ENCODE data around the gene ANKRD39. TPM values are rescaled to one million over a fixed set of nuclear protein-coding genes. Genes with fewer than 3 reads are reported as not detected.

Gene ANKRD39
- total and polyA plus RNA-seq, 2 of the 4 experiments (the other 2 are of a cell fraction) = 12.5 to 17.0 TPM

DNA sequence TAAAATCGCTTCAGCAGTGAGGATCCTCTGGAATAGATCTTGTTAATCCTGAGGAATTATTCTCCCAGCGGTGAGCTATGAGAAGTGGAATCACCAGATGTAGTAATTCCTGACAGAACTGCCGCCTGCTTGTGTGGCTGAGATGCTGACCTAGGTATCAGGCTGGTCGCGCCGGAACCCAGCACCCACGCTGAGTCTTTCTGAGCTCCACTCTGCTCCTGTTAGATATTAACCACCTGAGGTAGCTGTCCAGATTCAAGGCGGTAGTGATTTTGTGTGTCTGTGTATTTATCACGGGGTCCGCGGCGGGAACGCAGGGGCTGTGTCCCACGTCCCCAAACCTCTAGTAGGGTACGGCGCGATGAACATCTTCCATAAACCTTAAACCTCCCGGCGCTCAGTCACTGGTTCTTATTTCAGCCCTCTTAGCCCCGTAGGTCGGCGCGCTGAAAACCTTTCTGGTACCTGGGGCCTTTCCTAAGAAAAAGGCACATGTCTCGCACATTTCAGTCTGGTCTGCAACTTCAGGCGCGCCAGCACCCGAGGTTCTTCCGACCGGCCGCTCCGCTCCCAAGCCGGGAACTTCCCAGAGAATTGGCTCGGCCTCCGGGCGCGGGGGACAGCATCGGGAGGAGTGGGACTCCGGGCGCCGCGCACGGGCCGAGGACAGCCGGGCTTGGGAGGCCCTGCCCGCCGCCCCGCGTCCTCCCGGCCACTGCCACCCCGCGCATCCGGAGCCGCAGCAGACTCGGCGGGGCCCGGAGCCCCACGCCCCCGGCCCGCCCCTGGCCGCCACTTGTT is 42.3 kb downstream of the ANKRD39 start:
- peak overlapping the region; percentile 1; the same call in 1 of the 2 replicates for H3K14ac ChIP-seq (replicated peaks; ENCODE audit: low read depth, low read length)
- intact Hi-C loops (cut with micrococcal nuclease) (loop anchor here (1.0 kb wide), 1 partner anchor 145 kb away; no protein-coding TSS in a partner anchor), dilution Hi-C loops (cut with HindIII; ENCODE audit: low sequenced_read_pairs, unreplicated experiment) (no loop called here), in situ Hi-C loops (cut with MboI; ENCODE audit: low sequenced_read_pairs) (no loop called here)
- peaks cover 12% of the 10 kb centered on the region for H3K4me1 ChIP-seq (ENCODE audit: control insufficient read depth, insufficient read depth, low read length)
- H3K9ac ChIP-seq (ENCODE audit: low read depth, low read length) = peak overlapping the region; percentile 57
- peak overlapping the region; percentile 77 for H2AK9ac ChIP-seq (replicated peaks; ENCODE audit: low read depth, low read length, poor library complexity)
- peaks cover 12 to 32% of the 10 kb centered on the region in 2 experiments for H3K79me1 ChIP-seq (ENCODE audit: low read depth in 1 of 2, low read length in 2 of 2)
- no peak overlapping the region for H2AK5ac ChIP-seq (ENCODE audit: low read depth, low read length)
- no peak overlapping the region for H2BK5ac ChIP-seq (ENCODE audit: low read depth, low read length, poor library complexity, severe bottlenecking)
- H2BK20ac ChIP-seq (ENCODE audit: low read depth, low read length) = no peak overlapping the region
- peak overlapping the region; percentile 29; the same call in 1 of the 2 replicates for H3K27ac ChIP-seq (ENCODE audit: insufficient read depth, low read length)
- no peaks in the 10 kb centered on the region for H3K27me3 ChIP-seq (ENCODE audit: control insufficient read depth, insufficient read depth, low read length)
- CTCF ChIA-PET = no interaction called here
- ATAC-seq (ENCODE audit: low read depth) (no peak; the same call in 1 of the 2 replicates), DNase-seq (peak; percentile 63)
- no peak overlapping the region for H4K91ac ChIP-seq (ENCODE audit: insufficient read depth, low read depth, low read length)
- peak overlapping the region; percentile 88 for H2AFZ ChIP-seq (replicated peaks; ENCODE audit: low read length, poor library complexity)
- H3K4me2 ChIP-seq (ENCODE audit: low read depth, low read length) = peak overlapping the region; percentile 93
- peak overlapping the region; percentile 57 for H3K4me3 ChIP-seq (ENCODE audit: insufficient read depth, low read depth, low read length)
- BruUV-seq (replicated peaks) = no TSS peak
- H4K5ac ChIP-seq (ENCODE audit: low read depth, low read length) = no peak overlapping the region
- peaks cover 32% of the 10 kb centered on the region for H4K20me1 ChIP-seq (ENCODE audit: insufficient read depth, low read length)
- POLR2A ChIA-PET (ENCODE audit: unreplicated experiment) = no interaction called here
- no peaks in the 10 kb centered on the region for H3K9me3 ChIP-seq (ENCODE audit: control insufficient read depth, insufficient read depth, low read length)
- peaks cover 3% of the 10 kb centered on the region; the same call in 1 of the 2 replicates for H3K36me3 ChIP-seq (ENCODE audit: control insufficient read depth, insufficient read depth, low read length)
- H2BK120ac ChIP-seq (ENCODE audit: low read depth, low read length) = no peak overlapping the region
- no peak overlapping the region for H3K18ac ChIP-seq (ENCODE audit: low read depth, low read length)
- H4K8ac ChIP-seq (ENCODE audit: low read depth in 2 of 2, low read length in 2 of 2) = 0 out of 4 replicates have a peak overlapping the region, but pooled peaks of 1 of the 2 experiments have one; percentile 1
- 0% methylated on average over 28 of the region's 60 CpGs; no CpG with 5 or more reads in 1 of the 2 experiments for WGBS, 2 experiments (ENCODE audit: extremely low coverage in 2 of 2, insufficient read length in 1 of 2)
- no peak overlapping the region for H2BK15ac ChIP-seq (ENCODE audit: low read depth, low read length)
- no peak overlapping the region for H3K4ac ChIP-seq (ENCODE audit: low read depth, low read length)
- H3K56ac ChIP-seq (ENCODE audit: extremely low read depth, insufficient read depth, low read length) = no peak overlapping the region
- H3K23ac ChIP-seq (ENCODE audit: low read depth, low read length) = peak overlapping the region; percentile 71
- H3K9me1 ChIP-seq (ENCODE audit: insufficient read depth, low read length) = peaks cover 9% of the 10 kb centered on the region
- TF ChIP-seq RFX5 (IDR thresholded peaks at IDR 0.05; ENCODE audit: low read depth, low read length) (no peak), NFE2L2 (IDR thresholded peaks at IDR 0.05; ENCODE audit: low read depth, low read length) (no peak), MAZ (IDR thresholded peaks at IDR 0.05; ENCODE audit: borderline replicate concordance, low read depth, low read length) (no peak), SMC3 (IDR thresholded peaks at IDR 0.05; ENCODE audit: low read depth, low read length) (no peak), RCOR1 (IDR thresholded peaks at IDR 0.05; ENCODE audit: insufficient replicate concordance, low read length) (no peak), ELK1 (IDR thresholded peaks at IDR 0.05; ENCODE audit: borderline replicate concordance, low read depth, low read length) (no peak), CEBPB (IDR thresholded peaks at IDR 0.05; ENCODE audit: low read depth, low read length) (no peak), MAFK (IDR thresholded peaks at IDR 0.05; ENCODE audit: low read depth, low read length) (no peak), CHD1 (IDR thresholded peaks at IDR 0.05; ENCODE audit: low read depth, low read length) (no peak), FOS (IDR thresholded peaks at IDR 0.05; ENCODE audit: low read depth, low read length) (no peak), MXI1 (IDR thresholded peaks at IDR 0.05; ENCODE audit: borderline replicate concordance, low read depth, low read length) (no peak; the same call in 1 of the 2 replicates), RAD21 (IDR thresholded peaks at IDR 0.05; ENCODE audit: low read length) (no peak)
- TF ChIP-seq, protein P1, sequence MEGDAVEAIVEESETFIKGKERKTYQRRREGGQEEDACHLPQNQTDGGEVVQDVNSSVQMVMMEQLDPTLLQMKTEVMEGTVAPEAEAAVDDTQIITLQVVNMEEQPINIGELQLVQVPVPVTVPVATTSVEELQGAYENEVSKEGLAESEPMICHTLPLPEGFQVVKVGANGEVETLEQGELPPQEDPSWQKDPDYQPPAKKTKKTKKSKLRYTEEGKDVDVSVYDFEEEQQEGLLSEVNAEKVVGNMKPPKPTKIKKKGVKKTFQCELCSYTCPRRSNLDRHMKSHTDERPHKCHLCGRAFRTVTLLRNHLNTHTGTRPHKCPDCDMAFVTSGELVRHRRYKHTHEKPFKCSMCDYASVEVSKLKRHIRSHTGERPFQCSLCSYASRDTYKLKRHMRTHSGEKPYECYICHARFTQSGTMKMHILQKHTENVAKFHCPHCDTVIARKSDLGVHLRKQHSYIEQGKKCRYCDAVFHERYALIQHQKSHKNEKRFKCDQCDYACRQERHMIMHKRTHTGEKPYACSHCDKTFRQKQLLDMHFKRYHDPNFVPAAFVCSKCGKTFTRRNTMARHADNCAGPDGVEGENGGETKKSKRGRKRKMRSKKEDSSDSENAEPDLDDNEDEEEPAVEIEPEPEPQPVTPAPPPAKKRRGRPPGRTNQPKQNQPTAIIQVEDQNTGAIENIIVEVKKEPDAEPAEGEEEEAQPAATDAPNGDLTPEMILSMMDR (conservative IDR thresholded peaks at IDR 0.05; ENCODE audit: low read depth, low read length) = no peak
- TF ChIP-seq, protein P2, sequence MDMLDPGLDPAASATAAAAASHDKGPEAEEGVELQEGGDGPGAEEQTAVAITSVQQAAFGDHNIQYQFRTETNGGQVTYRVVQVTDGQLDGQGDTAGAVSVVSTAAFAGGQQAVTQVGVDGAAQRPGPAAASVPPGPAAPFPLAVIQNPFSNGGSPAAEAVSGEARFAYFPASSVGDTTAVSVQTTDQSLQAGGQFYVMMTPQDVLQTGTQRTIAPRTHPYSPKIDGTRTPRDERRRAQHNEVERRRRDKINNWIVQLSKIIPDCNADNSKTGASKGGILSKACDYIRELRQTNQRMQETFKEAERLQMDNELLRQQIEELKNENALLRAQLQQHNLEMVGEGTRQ (IDR thresholded peaks at IDR 0.05; ENCODE audit: low read depth, low read length) = no peak

Measured in IMR-90 (cell line).